NT2/D1 (cell line): Measurements from ENCODE around the gene FLOT1.

ENCODE experiments used
- SUZ12 ChIP-seq: IDR thresholded peaks from 2 replicates; pipeline ENCODE4 v1.6.1; 2011; ENCODE audit not compliant: insufficient read length, insufficient read depth; ENCODE audit errors: extremely low read depth
- YY1 ChIP-seq: IDR thresholded peaks from 2 replicates; pipeline ENCODE4 v1.6.1; 2011; ENCODE audit not compliant: insufficient read length, insufficient read depth
- ZNF274 ChIP-seq: IDR thresholded peaks from 2 replicates; pipeline ENCODE4 v1.6.1; 2011; ENCODE audit warnings: mild to moderate bottlenecking, low read depth, low read length

DNA sequence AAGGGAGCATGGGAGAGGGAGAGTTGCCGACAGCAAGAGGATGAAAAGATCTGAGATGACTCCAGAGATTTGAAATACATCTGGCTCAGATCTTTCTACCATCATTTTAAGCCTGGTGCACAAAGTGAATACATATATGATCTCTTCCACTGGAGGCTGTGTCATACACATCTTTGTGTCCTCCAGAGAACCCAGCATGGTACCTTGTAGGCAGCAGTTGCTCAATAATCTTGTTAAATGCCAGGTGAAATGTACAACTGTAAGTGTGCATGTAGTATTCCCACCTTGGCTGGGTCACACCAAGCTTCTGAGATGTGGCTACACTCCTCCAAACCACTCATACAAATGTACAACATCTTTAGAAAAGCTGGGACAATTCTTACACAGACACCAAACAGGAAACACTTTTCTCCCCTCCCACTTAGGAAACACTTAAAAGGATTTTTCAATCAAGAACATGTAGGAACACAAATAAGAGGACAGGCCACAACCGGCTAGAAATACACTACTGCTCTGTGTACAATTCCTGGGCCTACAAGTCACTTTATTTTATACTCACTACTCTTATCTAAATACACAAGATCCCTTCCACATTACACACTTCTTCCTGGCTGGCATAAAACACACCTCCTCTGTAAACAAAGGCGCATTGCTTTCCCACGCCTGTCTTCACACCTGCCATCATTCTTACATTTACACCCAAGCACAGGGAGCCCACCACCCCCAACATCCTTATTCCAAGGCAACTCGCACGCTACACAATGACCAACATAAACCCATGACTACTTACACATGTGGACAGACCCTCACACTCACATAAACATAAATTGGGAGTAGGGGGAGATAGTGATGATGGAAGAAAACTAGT lies 5.6 kb upstream of the FLOT1 start:
- TF ChIP-seq ZNF274 (no peak), SUZ12 (no peak), YY1 (no peak)
